DOHH2 (cell line): ENCODE data around the gene ALK.

Experiments
- H3F3A ChIP-seq: fragments of 200-600 bp; sonication (generic), shearing (Covaris generic); 2 replicates; pipeline ENCODE4 v1.6.0; 2016; ENCODE audit warnings: antibody characterized with exemption, mild to moderate bottlenecking; ENCODE audit not compliant: control insufficient read depth, insufficient read depth
- H3K27ac ChIP-seq: fragments of 200-600 bp; sonication (generic); 2 replicates; pipeline ENCODE4 v1.5.1; 2014; ENCODE audit warnings: low read depth, mild to moderate bottlenecking, low read length, moderate library complexity
- H3K27me3 ChIP-seq: fragments of 200-600 bp; sonication (generic); 2 replicates; pipeline ENCODE4 v1.6.1; 2014; ENCODE audit warnings: mild to moderate bottlenecking, low read length, mixed read lengths; ENCODE audit not compliant: control insufficient read depth
- H3K36me3 ChIP-seq: fragments of 200-600 bp; sonication (generic); 2 replicates; pipeline ENCODE4 v1.6.1; 2014; ENCODE audit warnings: mild to moderate bottlenecking, low read length, moderate library complexity, mixed read lengths; ENCODE audit not compliant: control insufficient read depth
- H3K4me1 ChIP-seq: fragments of 200-600 bp; sonication (generic); 2 replicates; pipeline ENCODE4 v1.6.1; 2014; ENCODE audit warnings: mild to moderate bottlenecking, low read length, mixed read lengths; ENCODE audit not compliant: control insufficient read depth
- H3K4me2 ChIP-seq: fragments of 200-600 bp; sonication (generic); 2 replicates; pipeline ENCODE4 v1.6.0; 2014; ENCODE audit warnings: mild to moderate bottlenecking, low read length, moderate library complexity
- H3K4me3 ChIP-seq: fragments of 200-600 bp; sonication (generic); 2 replicates; pipeline ENCODE4 v1.5.1; 2014; ENCODE audit warnings: mild to moderate bottlenecking, low read length, mixed read lengths
- H3K79me2 ChIP-seq: fragments of 200-600 bp; sonication (generic); 2 replicates; pipeline ENCODE4 v1.6.1; 2014; ENCODE audit warnings: mild to moderate bottlenecking, low read length, mixed read lengths; ENCODE audit not compliant: control insufficient read depth
- H3K9me2 ChIP-seq: fragments of 200-600 bp; sonication (generic); replicated peaks from 2 replicates; pipeline ENCODE4 v1.6.1; 2014; ENCODE audit warnings: mild to moderate bottlenecking, low read length, mixed read lengths; ENCODE audit not compliant: control insufficient read depth
- H3K9me3 ChIP-seq: fragments of 200-600 bp; sonication (generic); 2 replicates; pipeline ENCODE4 v1.6.1; 2014; ENCODE audit warnings: antibody characterized with exemption, low read length, mixed read lengths; ENCODE audit not compliant: control insufficient read depth, insufficient read depth
- H4K20me1 ChIP-seq: fragments of 200-600 bp; sonication (generic); 2 replicates; pipeline ENCODE4 v1.6.0; 2014; ENCODE audit warnings: low read depth, mild to moderate bottlenecking, antibody characterized with exemption, low read length, moderate library complexity; ENCODE audit not compliant: control insufficient read depth, insufficient read depth
- CTCF ChIP-seq: fragments of 200-600 bp; sonication (generic); IDR thresholded peaks from one replicate; pipeline ENCODE4 v1.5.1; 2014; ENCODE audit warnings: antibody characterized with exemption, mild to moderate bottlenecking, low read depth, low read length; ENCODE audit not compliant: poor library complexity, severe bottlenecking
- EZH2phosphoT487 ChIP-seq: fragments of 200-600 bp; sonication (generic); IDR thresholded peaks from 2 replicates; pipeline ENCODE4 v1.6.1; 2017; ENCODE audit warnings: borderline replicate concordance, mild to moderate bottlenecking, antibody characterized with exemption, low read length, moderate library complexity, mixed read lengths

ALK gene

GRCh38 chr2:29807082-29807481 is 114.3 kb downstream of the ALK start:
- H4K20me1 ChIP-seq, result no peaks in the 10 kb centered on the region
- no peak overlapping the region for H3K27ac ChIP-seq
- no peaks in the 10 kb centered on the region for H3K9me2 ChIP-seq
- no peaks in the 10 kb centered on the region for H3K36me3 ChIP-seq
- no peaks in the 10 kb centered on the region for H3K27me3 ChIP-seq
- H3K4me3 ChIP-seq, result no peak overlapping the region
- TF ChIP-seq CTCF (no peak), EZH2phosphoT487 (no peak)
- H3K9me3 ChIP-seq, result no peaks in the 10 kb centered on the region
- H3F3A ChIP-seq, result no peaks in the 10 kb centered on the region
- no peaks in the 10 kb centered on the region for H3K4me1 ChIP-seq
- H3K79me2 ChIP-seq, result no peaks in the 10 kb centered on the region
- no peak overlapping the region for H3K4me2 ChIP-seq

GRCh38 chr2:29806461-29806860 is 114.9 kb downstream of the ALK start:
- no peaks in the 10 kb centered on the region for H3K36me3 ChIP-seq
- H3K79me2 ChIP-seq, result no peaks in the 10 kb centered on the region
- no peaks in the 10 kb centered on the region for H3K9me3 ChIP-seq
- H4K20me1 ChIP-seq, result no peaks in the 10 kb centered on the region
- no peak overlapping the region for H3K4me3 ChIP-seq
- no peak overlapping the region for H3K4me2 ChIP-seq
- no peaks in the 10 kb centered on the region for H3K9me2 ChIP-seq
- H3F3A ChIP-seq, result no peaks in the 10 kb centered on the region
- TF ChIP-seq CTCF (no peak), EZH2phosphoT487 (no peak)
- H3K27me3 ChIP-seq, result no peaks in the 10 kb centered on the region
- H3K27ac ChIP-seq, result no peak overlapping the region
- no peaks in the 10 kb centered on the region for H3K4me1 ChIP-seq

GRCh38 chr2:29804671-29805070 is 116.7 kb downstream of the ALK start:
- H3K4me2 ChIP-seq, result no peak overlapping the region
- no peaks in the 10 kb centered on the region for H3K27me3 ChIP-seq
- H3K9me2 ChIP-seq, result no peaks in the 10 kb centered on the region
- no peaks in the 10 kb centered on the region for H3K36me3 ChIP-seq
- no peaks in the 10 kb centered on the region for H4K20me1 ChIP-seq
- TF ChIP-seq EZH2phosphoT487 (no peak), CTCF (no peak)
- H3K4me1 ChIP-seq, result no peaks in the 10 kb centered on the region
- no peak overlapping the region for H3K27ac ChIP-seq
- H3K79me2 ChIP-seq, result no peaks in the 10 kb centered on the region
- no peaks in the 10 kb centered on the region for H3F3A ChIP-seq
- H3K9me3 ChIP-seq, result no peaks in the 10 kb centered on the region
- H3K4me3 ChIP-seq, result no peak overlapping the region

GRCh38 chr2:29803537-29803936 is 117.8 kb downstream of the ALK start:
- Histone ChIP-seq H3K27ac (no peak overlapping the region), H3K4me2 (no peak overlapping the region), H3K79me2 (no peaks in the 10 kb centered on the region), H3F3A (no peaks in the 10 kb centered on the region), H3K4me3 (no peak overlapping the region), H4K20me1 (no peaks in the 10 kb centered on the region), H3K4me1 (no peaks in the 10 kb centered on the region), H3K27me3 (no peaks in the 10 kb centered on the region), H3K9me3 (no peaks in the 10 kb centered on the region), H3K36me3 (no peaks in the 10 kb centered on the region), H3K9me2 (no peaks in the 10 kb centered on the region)
- TF ChIP-seq CTCF (no peak), EZH2phosphoT487 (no peak)
